ENCODE data around the gene MRPL20. TPM values are rescaled to one million over a fixed set of nuclear protein-coding genes. Genes with fewer than 3 reads are reported as not detected.
A peak's percentile ranks its signal among the peaks of the same experiment; 100 is the strongest.

Gene MRPL20
- total and polyA plus RNA-seq, 9 of the 15 experiments (the other 6 are each of a cell fraction or from before 2014, with no cell fraction given), result 180 to 671 (median 229) TPM

DNA sequence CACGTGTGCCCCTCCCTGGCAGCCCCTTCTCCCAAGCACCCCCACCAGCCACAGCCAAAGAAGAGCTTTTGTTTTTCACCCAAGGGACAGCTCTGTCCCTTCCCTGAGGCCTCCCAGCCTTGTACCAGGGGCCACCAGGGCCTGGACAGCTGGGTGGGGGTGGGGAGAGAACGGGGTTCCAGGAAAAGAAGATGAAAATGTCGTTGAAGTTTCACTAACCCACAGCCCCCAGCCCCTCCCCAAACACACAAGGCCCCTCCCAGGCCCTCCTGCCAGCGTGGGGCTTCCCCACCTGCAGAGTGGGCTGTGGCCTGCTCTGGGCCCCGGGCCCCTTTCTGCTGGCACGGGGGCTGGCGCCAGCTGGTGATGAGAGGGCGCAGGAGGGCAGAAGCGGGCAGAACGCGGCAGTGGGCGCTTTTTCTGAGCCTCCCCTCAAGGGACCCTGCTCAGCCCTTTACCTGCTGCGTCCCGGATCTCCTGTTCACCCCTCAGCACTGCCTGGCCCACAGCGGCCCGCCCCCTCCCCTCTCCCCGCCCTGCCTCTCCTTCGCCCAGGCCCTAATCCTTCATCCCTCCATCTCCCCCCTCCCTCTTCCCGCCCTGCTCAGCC is 19.5 kb upstream of the MRPL20 start (continued):
- TF ChIP-seq ZNF766 (CRISPR knock-in tag; conservative IDR thresholded peaks at IDR 0.05) (no peak), ZNF41 (CRISPR knock-in tag; conservative IDR thresholded peaks at IDR 0.05) (no peak), ZBTB7A (IDR thresholded peaks at IDR 0.05; ENCODE audit: borderline replicate concordance, control insufficient read depth, low read depth, low read length) (peak; percentile 16; the same call in 1 of the 2 replicates)

GRCh38 chr1:1425753-1426495 is 18.8 kb upstream of the MRPL20 start:
- H3K79me2 ChIP-seq (ENCODE audit: control insufficient read depth, insufficient read depth, low read length), result no peaks in the 10 kb centered on the region
- no peaks in the 10 kb centered on the region for H3K27me3 ChIP-seq (ENCODE audit: control insufficient read depth in 2 of 2, insufficient read depth in 2 of 2, low read length in 2 of 2)
- H3K4me1 ChIP-seq (replicated peaks in 1 of 2; ENCODE audit: control insufficient read depth in 2 of 2, insufficient read depth in 2 of 2, low read length in 2 of 2), result peaks cover 4 to 52% of the 10 kb centered on the region in 2 experiments
- H3K9me3 ChIP-seq (replicated peaks; ENCODE audit: control insufficient read depth, insufficient read depth, low read depth, low read length), result no peaks in the 10 kb centered on the region
- FAIRE-seq, result no peak
- ChIA-PET CTCF (ENCODE audit: low intra/inter-chr PET ratio) (no interaction called here), POLR2A (interaction anchor here (0.6 to 1.8 kb wide), 2 partner anchors 17 to 18 kb away, joined by 4 read pairs; no protein-coding TSS in a partner anchor)
- DNase-seq (ENCODE audit: extremely low read depth in 1 of 4, low spot score in 3 of 4), result peak in 1 of 4 experiments; percentile 66
- H3K36me3 ChIP-seq (ENCODE audit: control insufficient read depth, insufficient read depth, low read length), result no peaks in the 10 kb centered on the region
- intact Hi-C loops (cut with micrococcal nuclease) (no loop called here), in situ Hi-C loops (cut with MboI) (no loop called here)
- H3K9me1 ChIP-seq (ENCODE audit: control insufficient read depth, insufficient read depth, low read length), result no peaks in the 10 kb centered on the region
- ATAC-seq, result peak; percentile 47
- H3K9ac ChIP-seq (ENCODE audit: insufficient read depth in 1 of 2, low read depth in 2 of 2, low read length in 2 of 2), result peak overlapping the region in 1 of 2 experiments; percentile 74; a peak in 2 of 4 replicates
- WGBS (ENCODE audit: insufficient coverage, low coverage, missing lambda C conversion rate), result 64% methylated on average over 29 of the region's 33 CpGs
- TF ChIP-seq ZNF668 (CRISPR knock-in tag; IDR thresholded peaks at IDR 0.05) (no peak), TAL1 (IDR thresholded peaks at IDR 0.05) (no peak), NR2C1 (IDR thresholded peaks at IDR 0.05) (peak; percentile 31; the same call in 1 of the 2 replicates), NR2C1 (tag; IDR thresholded peaks at IDR 0.05) (peak; percentile 36; the same call in 1 of the 2 replicates)
- H3K27ac ChIP-seq (ENCODE audit: extremely low read depth, low read depth, low read length), result no peak overlapping the region
- BruUV-seq (replicated peaks), result no TSS peak
- no peak overlapping the region for H3K4me3 ChIP-seq
- no peak overlapping the region for H2AFZ ChIP-seq (ENCODE audit: low read depth, low read length)
- H4K20me1 ChIP-seq (replicated peaks; ENCODE audit: control insufficient read depth, insufficient read depth, low read length), result no peaks in the 10 kb centered on the region
- H3K4me2 ChIP-seq (ENCODE audit: insufficient read depth, low read length), result no peak overlapping the region
